Aorta (tissue), 5 donors: ENCODE results near the gene ABHD12. TPM values are rescaled to one million over a fixed set of nuclear protein-coding genes. Genes with fewer than 3 reads are reported as not detected.
A peak's percentile ranks its signal among the peaks of the same experiment; 100 is the strongest.

Experiments used
- ATAC-seq: fragments of 200-7000 bp; cut with Tn5 transposase; one replicate; pipeline ENCODE4 v1.9.1; 2022; ENCODE audit warnings: moderate library complexity; ENCODE audit not compliant: low FRiP score
- DNase-seq, 2 donors: peaks; one replicate each; pipeline ENCODE4 v3.0.0-alpha.2; 2020
- H3K27ac ChIP-seq, 2 donors: one replicate each; pipeline ENCODE4 v1.5.1; 2013; ENCODE audit warnings: low read length in 2 of 2, mild to moderate bottlenecking in 2 of 2, moderate library complexity in 2 of 2, control low read depth in 1 of 2, inconsistent platforms in 1 of 2, low read depth in 1 of 2
- H3K27me3 ChIP-seq, 2 donors: one replicate each; pipeline ENCODE4 v1.6.1; 2013; ENCODE audit warnings: control low read depth in 1 of 2, low read length in 1 of 2, mild to moderate bottlenecking in 1 of 2, moderate library complexity in 1 of 2; ENCODE audit not compliant: insufficient read depth in 2 of 2, control insufficient read depth in 1 of 2
- H3K36me3 ChIP-seq, 2 donors: one replicate each; pipeline ENCODE4 v1.6.1; 2013; ENCODE audit warnings: control low read depth in 1 of 2, low read length in 1 of 2, mild to moderate bottlenecking in 1 of 2; ENCODE audit not compliant: insufficient read depth in 2 of 2, control insufficient read depth in 1 of 2
- H3K4me1 ChIP-seq, 2 donors: one replicate each; pipeline ENCODE4 v1.6.1; 2013; ENCODE audit warnings: low read length in 2 of 2, control low read depth in 1 of 2, mild to moderate bottlenecking in 1 of 2, moderate library complexity in 1 of 2; ENCODE audit not compliant: insufficient read depth in 2 of 2, control insufficient read depth in 1 of 2
- H3K4me3 ChIP-seq, 2 donors: one replicate each; pipeline ENCODE4 v1.5.1; 2013; ENCODE audit warnings: low read length in 2 of 2, control low read depth in 1 of 2, mild to moderate bottlenecking in 1 of 2
- H3K9me3 ChIP-seq: one replicate; pipeline ENCODE4 v1.6.1; 2013; ENCODE audit warnings: mild to moderate bottlenecking, low read length; ENCODE audit not compliant: control insufficient read depth
- WGBS, 2 donors: extraction: QIAGEN DNeasy Blood & Tissue Kit; methylation state at CpG; one replicate each; pipeline ENCODE4 v1.1.7; 2013; 5-methylcytosine and 5-hydroxymethylcytosine counted together
- intact Hi-C, 2 donors: fragments of 100-400 bp; cut with DNase I; formaldehyde crosslinking; loops; one replicate each; pipeline versions ENCODE4 v1.14.2 to v1.15.0; 2022
- polyA plus RNA-seq, 2 donors: library from polyadenylated mRNA; stranded (reverse); fragments of 200-250 nt; gene quantifications; one replicate each; pipeline ENCODE4 v1.2.3, GENCODE V29; 2013
- total RNA-seq, 2 donors: library from RNA; stranded (reverse); fragmentation: NEBNext Ultra II Directional; extraction: Animal tissue kit (Norgen Biotek cat#: 25700); gene quantifications; one replicate each; pipeline ENCODE4 v1.2.1, GENCODE V29; 2021
- donor health status: healthy with polysubstance abuse.
- donor health status: Bipolar disorder and iron deficiency.
- donor health status: DM: no; HTN: no; CAD: no.
- donor health status: DM: no; HTN: no; CAD: no.
- donor health status: DM: yes; HTN: yes; CAD: no.

Gene ABHD12
- total and polyA plus RNA-seq, 4 donors: 26.2 to 32.3 (median 29.1) TPM

DNA sequence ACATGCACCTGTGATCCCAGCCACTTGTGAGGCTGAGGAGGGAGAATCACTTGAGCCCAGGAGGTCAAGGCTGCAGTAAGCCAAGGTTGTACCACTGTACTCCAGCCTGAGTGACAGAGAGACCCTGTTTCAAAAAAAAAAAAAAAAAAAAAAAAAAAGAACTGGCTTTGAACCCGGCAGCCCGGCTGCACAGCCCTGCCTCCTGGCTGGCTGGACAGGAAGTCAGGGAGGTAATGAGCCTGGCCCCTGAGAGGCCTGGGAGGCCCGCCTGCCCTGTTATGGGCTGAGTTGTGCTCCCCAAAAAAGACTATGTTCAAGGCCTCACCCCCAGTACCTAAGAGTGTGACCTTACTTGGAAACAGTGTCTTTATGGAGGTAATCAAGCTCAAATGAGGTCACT is 65.6 kb downstream of the ABHD12 start:
- H3K27me3 ChIP-seq: no peaks in the 10 kb centered on the region
- H3K4me3 ChIP-seq: no peak overlapping the region
- intact Hi-C loops: no loop called here
- H3K36me3 ChIP-seq: no peaks in the 10 kb centered on the region
- H3K4me1 ChIP-seq: no peaks in the 10 kb centered on the region
- WGBS, 2 donors: 43 to 48% methylated on average over 3 of the region's 3 CpGs
- H3K27ac ChIP-seq: no peak overlapping the region
- DNase-seq (no peak), ATAC-seq (no peak)
- no peaks in the 10 kb centered on the region for H3K9me3 ChIP-seq

DNA sequence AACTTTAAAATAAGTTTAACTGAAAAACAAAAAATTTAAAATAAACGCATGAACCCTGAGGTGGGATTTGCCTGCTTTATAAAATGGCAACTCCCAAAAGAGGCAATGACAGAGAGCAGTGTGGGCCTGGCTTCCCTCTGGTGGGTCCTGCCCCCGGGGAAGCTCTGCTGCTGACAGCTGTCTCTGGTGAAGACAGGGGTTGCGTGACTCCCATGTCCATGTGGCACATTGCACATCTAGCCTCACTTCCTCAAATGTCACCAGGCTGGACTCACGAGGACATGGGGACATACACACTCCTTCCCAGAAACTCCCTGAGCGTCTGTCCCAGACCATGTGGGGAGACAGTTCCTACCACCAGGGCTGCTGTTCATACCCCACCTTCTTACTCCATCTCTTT is 66.2 kb downstream of the ABHD12 start:
- ATAC-seq (peak; percentile 53), DNase-seq (peak in 1 of 2 donors; percentile 89)
- H3K36me3 ChIP-seq: no peaks in the 10 kb centered on the region
- no peak overlapping the region for H3K4me3 ChIP-seq
- H3K27ac ChIP-seq: no peak overlapping the region
- H3K27me3 ChIP-seq: no peaks in the 10 kb centered on the region
- no peaks in the 10 kb centered on the region for H3K4me1 ChIP-seq
- WGBS, 2 donors: 76 to 78% methylated on average over 5 of the region's 5 CpGs
- H3K9me3 ChIP-seq: no peaks in the 10 kb centered on the region
- intact Hi-C loops: no loop called here

- H3K4me1 ChIP-seq: no peaks in the 10 kb centered on the region
- H3K27me3 ChIP-seq: no peaks in the 10 kb centered on the region
- DNase-seq: no peak
- no peak overlapping the region for H3K27ac ChIP-seq
- no peak overlapping the region for H3K4me3 ChIP-seq
- WGBS, 2 donors: 90 to 91% methylated on average over 12 of the region's 12 CpGs
- H3K36me3 ChIP-seq: no peaks in the 10 kb centered on the region
- no peaks in the 10 kb centered on the region for H3K9me3 ChIP-seq
- intact Hi-C loops: no loop called here
- no peak for ATAC-seq
Observed at GRCh38 chr20:25323496-25324246, 67.0 kb downstream of the ABHD12 start.

DNA sequence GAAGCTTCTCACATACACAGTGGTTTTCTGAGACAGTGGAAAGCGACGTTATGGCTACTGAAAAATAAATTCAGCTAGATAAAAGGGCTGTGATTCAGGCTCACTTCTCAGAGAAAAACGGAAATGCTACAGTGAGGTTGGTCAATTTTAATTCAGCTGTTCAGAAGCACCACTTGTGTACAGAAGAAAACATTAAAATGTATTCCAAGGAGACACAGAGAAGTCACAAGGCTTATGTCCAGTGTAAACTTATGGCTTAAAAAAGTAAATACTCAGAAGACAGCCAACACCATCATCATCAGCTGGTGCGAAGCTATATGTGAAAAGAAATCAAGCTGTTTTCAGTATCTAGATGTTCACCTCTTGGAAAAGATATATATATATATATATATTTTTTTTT is 68.6 kb downstream of the ABHD12 start:
- no peak for DNase-seq
- H3K36me3 ChIP-seq: no peaks in the 10 kb centered on the region
- H3K9me3 ChIP-seq: no peaks in the 10 kb centered on the region
- no peaks in the 10 kb centered on the region for H3K4me1 ChIP-seq
- no peaks in the 10 kb centered on the region for H3K27me3 ChIP-seq
- no peak for ATAC-seq
- 90 to 93% methylated on average over 4 of the region's 4 CpGs for WGBS, 2 donors
- no peak overlapping the region for H3K4me3 ChIP-seq
- intact Hi-C loops: no loop called here
- H3K27ac ChIP-seq: no peak overlapping the region

- intact Hi-C loops: no loop called here
- no peak for ATAC-seq
- no peaks in the 10 kb centered on the region for H3K36me3 ChIP-seq
- no peak overlapping the region for H3K27ac ChIP-seq
- H3K27me3 ChIP-seq: no peaks in the 10 kb centered on the region
- no peak for DNase-seq
- no peaks in the 10 kb centered on the region for H3K4me1 ChIP-seq
- H3K4me3 ChIP-seq: no peak overlapping the region
- WGBS, 2 donors: 89 to 95% methylated on average over 5 of the region's 5 CpGs
- H3K9me3 ChIP-seq: no peaks in the 10 kb centered on the region
Observed at GRCh38 chr20:25321262-25321831, 69.3 kb downstream of the ABHD12 start.

DNA sequence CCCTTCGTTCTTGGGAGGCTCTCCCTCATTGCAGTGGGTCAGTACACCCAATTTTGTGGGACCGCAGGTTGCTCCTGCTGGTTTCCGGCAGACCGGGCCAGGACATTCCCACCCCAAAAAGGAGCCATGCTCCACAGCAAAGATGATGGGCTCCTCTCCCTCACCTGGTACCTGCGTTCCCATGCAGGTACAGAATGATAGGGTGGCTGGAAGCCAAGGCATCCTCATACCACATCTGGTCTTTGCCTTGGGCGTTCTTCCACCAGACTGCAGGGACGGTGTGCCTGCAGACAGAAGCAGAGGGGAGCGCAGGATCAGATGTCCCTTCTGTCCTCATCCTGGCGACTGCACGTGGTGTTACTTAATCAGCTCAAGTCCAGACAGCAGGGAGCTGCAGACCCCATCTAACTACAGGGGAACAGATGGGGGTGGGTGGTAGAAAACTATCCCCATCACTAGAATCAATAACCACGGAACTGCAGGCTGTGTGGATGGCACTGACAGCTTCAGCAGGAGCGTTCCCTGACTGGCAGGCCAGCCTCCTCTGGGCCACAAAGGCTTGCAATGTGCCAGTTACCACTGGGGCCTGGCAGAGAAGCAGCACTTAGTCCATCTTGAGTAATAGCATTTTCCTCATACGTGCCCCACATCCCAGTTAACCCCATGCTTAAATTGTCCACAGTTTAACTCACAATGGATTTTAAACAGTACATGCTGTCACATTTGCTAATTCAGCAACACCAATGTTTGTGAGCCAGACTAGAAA is 70.4 kb downstream of the ABHD12 start:
- DNase-seq (peak in 1 of 2 donors; percentile 47), ATAC-seq (no peak)
- no peak overlapping the region for H3K27ac ChIP-seq
- intact Hi-C loops: no loop called here
- H3K9me3 ChIP-seq: no peaks in the 10 kb centered on the region
- H3K36me3 ChIP-seq: no peaks in the 10 kb centered on the region
- WGBS, 2 donors: 80 to 81% methylated on average over 13 of the region's 13 CpGs
- H3K4me3 ChIP-seq: no peak overlapping the region
- no peaks in the 10 kb centered on the region for H3K27me3 ChIP-seq
- H3K4me1 ChIP-seq: no peaks in the 10 kb centered on the region

DNA sequence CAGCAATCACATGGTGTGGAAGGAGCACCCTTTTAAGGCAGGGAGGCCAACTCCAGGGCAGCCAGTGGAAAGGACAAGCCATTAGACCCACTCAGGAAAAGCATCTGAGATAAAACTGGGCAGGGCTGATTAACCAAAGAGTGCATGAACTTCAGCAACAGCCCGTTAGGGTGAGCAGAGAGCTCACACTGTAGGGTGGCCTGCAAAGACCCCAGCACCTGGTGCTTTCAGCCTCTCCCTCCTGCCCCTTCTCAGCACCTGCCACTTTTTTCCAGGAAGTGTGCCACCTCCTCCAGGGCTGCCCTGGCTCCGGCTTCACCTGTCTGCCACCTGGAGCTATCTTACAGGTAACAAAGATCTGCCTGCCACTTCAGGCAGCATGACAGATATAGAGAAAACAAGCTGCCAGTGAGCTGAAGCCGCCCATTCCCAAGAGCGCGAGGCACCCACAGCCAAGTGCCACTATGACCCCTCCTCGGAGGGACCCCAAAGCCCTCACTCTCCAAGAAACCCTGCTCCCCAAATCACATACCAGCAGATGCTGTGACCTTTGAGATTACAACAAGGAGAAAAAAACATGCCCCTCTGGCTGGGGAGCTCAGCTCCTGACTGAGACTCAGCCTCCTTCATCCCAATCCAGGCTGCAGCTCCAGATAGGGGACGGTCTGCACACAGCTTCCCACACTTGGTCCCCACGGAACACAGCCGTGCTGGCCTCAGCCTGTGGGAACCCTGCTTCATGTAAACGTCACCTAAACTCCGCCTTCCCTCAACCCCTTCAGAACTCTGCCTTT is 71.2 kb downstream of the ABHD12 start:
- ATAC-seq (no peak), DNase-seq (peak in 1 of 2 donors; percentile 42)
- Histone ChIP-seq H3K27ac (no peak overlapping the region), H3K36me3 (no peaks in the 10 kb centered on the region), H3K9me3 (no peaks in the 10 kb centered on the region), H3K27me3 (no peaks in the 10 kb centered on the region), H3K4me1 (no peaks in the 10 kb centered on the region), H3K4me3 (no peak overlapping the region)
- intact Hi-C loops: no loop called here
- WGBS, 2 donors: 86 to 87% methylated on average over 11 of the region's 11 CpGs

DNA sequence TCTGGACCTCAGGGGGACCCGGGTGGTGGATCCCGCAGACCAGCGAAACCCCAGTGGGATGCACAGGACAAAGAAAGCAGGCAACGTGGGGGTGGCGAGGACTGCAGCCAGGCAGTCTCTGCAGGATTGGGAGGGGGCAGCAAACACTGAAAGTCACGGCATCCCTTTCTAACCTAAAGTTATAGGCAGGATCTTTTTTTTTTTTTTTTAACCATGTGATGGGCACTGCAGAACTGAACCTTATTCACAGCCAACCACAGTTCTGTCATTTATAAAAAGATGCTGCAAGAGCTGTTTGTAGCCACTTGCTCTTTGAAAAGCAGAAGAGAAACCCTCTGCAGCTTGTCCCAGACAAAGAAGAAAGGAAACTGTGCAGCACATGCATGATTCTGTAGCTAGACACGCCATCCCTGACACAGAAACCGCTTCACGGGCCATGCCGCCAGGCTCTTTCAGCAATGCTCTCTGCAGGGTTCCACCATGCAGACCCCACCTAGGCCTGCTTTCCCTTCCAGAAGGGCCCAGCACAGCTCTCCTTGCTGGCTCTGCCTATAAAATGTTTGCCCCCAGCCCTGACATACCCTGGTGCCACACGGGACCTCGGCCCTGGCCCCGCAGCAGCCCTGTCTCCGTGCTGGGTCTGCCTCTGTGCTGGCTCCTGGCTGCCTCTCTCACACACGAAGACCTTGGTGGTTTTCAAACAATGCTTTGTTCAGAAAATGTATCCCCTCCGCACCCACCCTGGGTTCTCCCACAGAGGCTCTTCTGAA is 72.0 kb downstream of the ABHD12 start:
- intact Hi-C loops: no loop called here
- Histone ChIP-seq H3K9me3 (no peaks in the 10 kb centered on the region), H3K4me3 (no peak overlapping the region), H3K36me3 (no peaks in the 10 kb centered on the region), H3K27ac (no peak overlapping the region), H3K4me1 (no peaks in the 10 kb centered on the region), H3K27me3 (no peaks in the 10 kb centered on the region)
- DNase-seq (peak in 1 of 2 donors; percentile 62), ATAC-seq (no peak)
- 86 to 87% methylated on average over 16 of the region's 16 CpGs for WGBS, 2 donors
